HG03103 (cell line): Measurements from ENCODE around the gene MAPK14.

Experiments
- ATAC-seq: cut with Tn5 transposase; IDR thresholded peaks from one replicate; pipeline ENCODE4 v1.9.1; 2021; ENCODE audit warnings: low read depth; ENCODE audit not compliant: unreplicated experiment

The MAPK14 gene

GRCh38 chr6:36034441-36034840 lies 6.8 kb downstream of the MAPK14 start:
- no peak for ATAC-seq

- no peak for ATAC-seq
Observed at GRCh38 chr6:36035225-36035624, 7.6 kb downstream of the MAPK14 start.

GRCh38 chr6:36038120-36038876 lies 10.7 kb downstream of the MAPK14 start:
- ATAC-seq, result no peak

GRCh38 chr6:36039112-36039511 lies 11.5 kb downstream of the MAPK14 start:
- no peak for ATAC-seq

- no peak for ATAC-seq
Observed at GRCh38 chr6:36040958-36041357, 13.3 kb downstream of the MAPK14 start.

DNA sequence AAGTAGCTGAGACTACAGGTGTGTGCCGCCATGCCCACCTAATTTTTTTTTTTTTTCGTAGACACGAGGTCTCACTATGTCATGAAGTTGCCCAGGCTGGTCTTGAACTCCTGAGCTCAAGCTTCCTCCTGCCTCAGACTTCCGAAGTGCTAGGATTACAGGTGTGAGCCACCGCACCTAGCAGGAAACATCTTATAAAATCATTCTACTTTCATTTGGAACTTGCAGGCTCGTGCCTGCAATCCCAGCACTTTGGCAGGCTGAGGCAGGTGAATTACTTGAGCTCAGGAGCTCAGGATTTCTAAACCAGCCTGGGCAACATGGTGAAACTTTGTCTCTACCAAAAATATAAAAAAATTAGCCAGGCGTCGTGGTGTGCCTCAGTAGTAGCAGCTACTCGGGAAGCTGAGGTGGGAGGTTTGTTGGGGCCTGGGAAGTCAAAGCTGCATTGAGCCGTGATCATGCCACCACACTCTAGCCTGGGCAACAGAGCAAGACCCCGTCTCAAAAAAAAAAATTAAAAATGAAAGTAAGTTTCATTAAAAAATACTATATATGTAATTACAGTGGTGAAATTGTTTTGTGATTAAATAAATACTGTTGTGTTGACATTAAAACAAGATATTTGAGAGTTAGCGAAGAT lies 15.1 kb downstream of the MAPK14 start:
- ATAC-seq, result no peak

GRCh38 chr6:36049582-36049981 lies 22.0 kb downstream of the MAPK14 start:
- no peak for ATAC-seq

DNA sequence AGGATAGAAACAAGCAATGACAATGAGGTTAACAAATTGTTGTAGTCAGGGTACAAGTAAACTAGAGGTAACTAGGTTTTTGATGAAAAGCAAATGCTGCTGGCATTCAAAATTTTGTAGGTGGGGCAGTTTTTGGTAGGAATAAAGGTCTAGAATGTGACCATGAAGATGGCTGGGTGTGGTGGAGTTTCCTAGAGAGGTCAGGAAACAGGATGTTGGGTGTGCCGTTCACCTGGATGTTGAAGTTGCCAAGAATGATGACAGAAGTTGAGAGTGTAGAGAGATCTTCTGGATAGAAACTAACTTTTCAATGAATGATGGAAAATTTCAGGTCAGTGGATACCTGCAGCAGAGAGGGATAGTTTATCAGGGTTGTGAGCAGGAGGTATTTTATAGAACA lies 22.7 kb downstream of the MAPK14 start:
- ATAC-seq, result no peak

GRCh38 chr6:36050947-36051710 lies 23.5 kb downstream of the MAPK14 start:
- no peak for ATAC-seq

GRCh38 chr6:36052097-36052496 lies 24.5 kb downstream of the MAPK14 start:
- no peak for ATAC-seq

GRCh38 chr6:36053878-36054277 lies 26.3 kb downstream of the MAPK14 start:
- ATAC-seq, result no peak

- no peak for ATAC-seq
Observed at GRCh38 chr6:36054415-36054814, 26.8 kb downstream of the MAPK14 start.

DNA sequence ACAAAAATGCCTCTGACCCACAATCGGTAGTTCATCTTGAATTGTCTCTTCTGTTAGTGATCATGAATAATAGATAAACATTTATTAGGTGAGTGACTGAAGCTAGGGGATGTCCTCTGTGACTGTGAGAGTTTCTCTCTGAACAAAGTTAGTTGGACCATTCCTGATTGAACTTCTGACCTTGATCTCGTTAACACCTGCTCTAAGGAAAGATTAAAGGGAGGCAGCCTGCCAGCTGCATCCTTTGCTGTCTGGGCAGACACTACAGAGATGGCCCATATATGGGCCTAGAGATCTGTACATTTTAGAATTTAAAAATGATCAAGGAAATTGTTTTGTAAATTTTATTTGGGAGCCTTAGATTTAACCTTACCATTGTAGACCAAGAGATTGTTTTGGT lies 27.3 kb downstream of the MAPK14 start:
- ATAC-seq, result no peak

DNA sequence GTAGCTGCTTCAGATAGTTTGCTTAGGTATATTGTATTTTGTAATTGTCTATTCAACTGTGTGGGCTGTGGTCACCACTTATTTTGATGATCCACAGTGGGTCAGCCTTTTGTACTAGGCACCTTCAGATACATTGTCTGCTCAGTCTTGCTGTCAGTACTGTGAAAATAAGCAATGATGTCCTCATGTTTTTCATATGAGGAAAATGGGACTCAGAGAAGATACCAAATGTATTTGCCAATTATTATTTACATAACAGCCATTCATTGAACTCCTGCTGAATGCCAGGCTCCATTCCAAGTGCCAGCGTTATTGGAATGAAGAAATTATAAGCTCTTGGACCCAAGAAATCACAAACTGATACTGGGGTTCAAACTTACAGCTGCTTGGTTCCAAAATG lies 28.6 kb downstream of the MAPK14 start:
- no peak for ATAC-seq

GRCh38 chr6:36061236-36061635 lies 33.6 kb downstream of the MAPK14 start:
- no peak for ATAC-seq

DNA sequence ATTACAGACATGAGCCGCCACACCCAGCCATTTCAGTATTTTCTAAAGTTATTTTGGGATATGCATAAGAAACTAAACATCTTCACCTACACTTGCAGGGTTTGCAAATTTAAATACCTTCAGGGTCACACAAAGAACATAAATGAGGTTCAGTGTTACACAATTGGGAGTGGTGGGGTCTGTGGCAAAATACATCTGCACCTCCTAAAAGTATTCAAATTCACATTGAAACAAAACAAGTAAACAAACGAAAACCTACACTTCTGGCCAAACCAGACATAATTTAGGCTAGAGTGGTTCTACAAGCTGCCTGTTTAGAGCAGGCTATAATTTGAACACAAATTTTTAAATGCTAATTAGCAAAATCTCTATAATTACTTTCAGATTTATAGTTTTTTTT lies 34.6 kb downstream of the MAPK14 start:
- no peak for ATAC-seq

GRCh38 chr6:36063318-36064060 lies 35.9 kb downstream of the MAPK14 start:
- ATAC-seq, result no peak

DNA sequence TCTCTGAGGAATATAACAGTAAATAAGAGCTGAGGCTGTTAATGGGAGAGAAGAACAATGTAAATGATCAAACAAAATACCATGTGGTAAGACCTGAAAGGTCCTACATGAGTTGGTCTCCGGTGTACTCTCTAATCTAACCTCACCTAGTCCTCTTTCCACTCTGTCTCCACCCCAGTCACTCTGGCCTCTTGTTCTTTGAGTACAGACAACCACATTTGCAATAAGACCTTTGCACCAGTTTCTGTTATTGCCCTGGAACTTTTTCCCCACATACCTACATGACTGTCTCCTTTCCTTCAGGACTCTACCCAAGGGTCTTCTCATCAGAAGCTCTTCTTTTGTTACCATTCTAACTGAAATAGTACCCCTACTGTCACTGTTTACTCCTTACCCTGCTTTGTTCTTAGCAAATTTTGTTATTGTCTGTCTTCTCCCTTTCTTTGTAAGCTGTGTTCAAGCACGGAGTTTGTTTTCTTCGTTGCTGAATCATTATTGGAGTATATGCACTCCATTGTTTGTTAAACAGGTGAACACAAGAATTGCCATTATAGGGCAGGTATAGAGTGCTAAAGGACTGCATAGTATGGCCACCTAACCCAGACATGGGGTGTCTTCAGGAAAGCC lies 37.3 kb downstream of the MAPK14 start:
- no peak for ATAC-seq

DNA sequence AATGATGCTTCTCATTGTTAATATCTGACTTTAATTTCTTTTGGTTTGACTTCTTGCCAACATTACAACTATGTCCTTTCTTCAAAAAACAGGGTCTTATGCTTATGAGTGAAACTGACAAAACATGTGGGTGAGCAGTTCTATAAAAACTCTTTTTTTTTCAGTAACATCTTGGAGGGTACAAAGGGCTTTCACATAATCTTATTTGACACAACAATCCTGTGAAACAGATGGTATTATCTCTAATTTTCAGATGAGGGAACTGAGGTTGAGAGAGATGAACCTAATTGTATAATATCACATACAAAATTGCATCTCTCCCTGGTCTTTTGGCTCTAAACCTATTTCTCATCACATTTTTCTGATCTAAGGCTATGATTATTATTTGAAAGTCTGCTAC lies 38.3 kb downstream of the MAPK14 start:
- no peak for ATAC-seq

GRCh38 chr6:36066817-36067216 lies 39.2 kb downstream of the MAPK14 start:
- ATAC-seq, result no peak
